ENCODE data around the gene NPY1R. TPM values are rescaled to one million over a fixed set of nuclear protein-coding genes. Genes with fewer than 3 reads are reported as not detected.

NPY1R gene
- total RNA-seq, 1 donor from 2014 or later: 1.1 TPM

- H3K4me1 ChIP-seq (ENCODE audit: insufficient read depth, low read length): no peaks in the 10 kb centered on the region
- no peaks in the 10 kb centered on the region for H3K79me2 ChIP-seq (ENCODE audit: insufficient read depth, low read length)
- H3K9ac ChIP-seq (ENCODE audit: low read length): no peak overlapping the region
- TF ChIP-seq CTCF (IDR thresholded peaks at IDR 0.05; ENCODE audit: insufficient read depth, low read depth, low read length) (no peak), EZH2 (IDR thresholded peaks at IDR 0.05; ENCODE audit: insufficient read depth, low read length) (no peak)
- Mint-ChIP-seq H3K36me3 (ENCODE audit: low read depth, unreplicated experiment) (no peaks in the 10 kb centered on the region), H3K9me3 (ENCODE audit: unreplicated experiment) (no peaks in the 10 kb centered on the region), H3K4me3 (ENCODE audit: unreplicated experiment) (no peak overlapping the region), H3K27ac (ENCODE audit: unreplicated experiment) (no peak overlapping the region), H3K27me3 (ENCODE audit: low read depth, unreplicated experiment) (no peaks in the 10 kb centered on the region), H3K4me1 (ENCODE audit: low read depth, unreplicated experiment) (no peaks in the 10 kb centered on the region)
- H3K4me3 ChIP-seq (ENCODE audit: insufficient read depth, low read depth, low read length): no peak overlapping the region
- no peak for FAIRE-seq
- no peak overlapping the region for H3K4me2 ChIP-seq (ENCODE audit: low read length)
- no peak for DNase-seq (ENCODE audit: low read depth)
- no peak overlapping the region for H3K27ac ChIP-seq (ENCODE audit: low read depth, low read length)
- no peaks in the 10 kb centered on the region for H4K20me1 ChIP-seq (ENCODE audit: insufficient read depth, low read length)
- H3K27me3 ChIP-seq (ENCODE audit: insufficient read depth, low read length): no peaks in the 10 kb centered on the region
- no peaks in the 10 kb centered on the region for H3K36me3 ChIP-seq (ENCODE audit: insufficient read depth, low read length)
- no peak overlapping the region for H2AFZ ChIP-seq (ENCODE audit: low read depth, low read length)
- no peaks in the 10 kb centered on the region for H3K9me3 ChIP-seq (ENCODE audit: insufficient read depth, low read depth, low read length)
Observed at GRCh38 chr4:163356104-163356503, 23.7 kb upstream of the NPY1R start.

GRCh38 chr4:163353054-163353453 is 20.7 kb upstream of the NPY1R start:
- TF ChIP-seq CTCF (IDR thresholded peaks at IDR 0.05; ENCODE audit: insufficient read depth, low read depth, low read length) (no peak), EZH2 (IDR thresholded peaks at IDR 0.05; ENCODE audit: insufficient read depth, low read length) (no peak)
- Histone ChIP-seq H3K4me3 (ENCODE audit: insufficient read depth, low read depth, low read length) (no peak overlapping the region), H3K4me2 (ENCODE audit: low read length) (no peak overlapping the region), H2AFZ (ENCODE audit: low read depth, low read length) (no peak overlapping the region), H3K27me3 (ENCODE audit: insufficient read depth, low read length) (no peaks in the 10 kb centered on the region), H3K36me3 (ENCODE audit: insufficient read depth, low read length) (no peaks in the 10 kb centered on the region), H3K27ac (ENCODE audit: low read depth, low read length) (no peak overlapping the region), H3K9ac (ENCODE audit: low read length) (no peak overlapping the region), H4K20me1 (ENCODE audit: insufficient read depth, low read length) (no peaks in the 10 kb centered on the region), H3K9me3 (ENCODE audit: insufficient read depth, low read depth, low read length) (no peaks in the 10 kb centered on the region), H3K4me1 (ENCODE audit: insufficient read depth, low read length) (no peaks in the 10 kb centered on the region), H3K79me2 (ENCODE audit: insufficient read depth, low read length) (no peaks in the 10 kb centered on the region)
- Mint-ChIP-seq H3K36me3 (ENCODE audit: low read depth, unreplicated experiment) (no peaks in the 10 kb centered on the region), H3K4me1 (ENCODE audit: low read depth, unreplicated experiment) (peaks cover 7% of the 10 kb centered on the region), H3K4me3 (ENCODE audit: unreplicated experiment) (no peak overlapping the region), H3K27me3 (ENCODE audit: low read depth, unreplicated experiment) (no peaks in the 10 kb centered on the region), H3K27ac (ENCODE audit: unreplicated experiment) (no peak overlapping the region), H3K9me3 (ENCODE audit: unreplicated experiment) (no peaks in the 10 kb centered on the region)
- DNase-seq (ENCODE audit: low read depth): no peak
- no peak for FAIRE-seq

GRCh38 chr4:163350672-163351071 is 18.3 kb upstream of the NPY1R start:
- no peak overlapping the region for H3K4me3 Mint-ChIP-seq (ENCODE audit: unreplicated experiment)
- no peak for FAIRE-seq

More at GRCh38 chr4:163350672-163351071, 18.3 kb upstream of the NPY1R start:
- no peak overlapping the region for H3K9ac ChIP-seq (ENCODE audit: low read length)
- H3K9me3 Mint-ChIP-seq (ENCODE audit: unreplicated experiment): no peaks in the 10 kb centered on the region
- peak; percentile 14 for DNase-seq (ENCODE audit: low read depth)
- H3K36me3 ChIP-seq (ENCODE audit: insufficient read depth, low read length): no peaks in the 10 kb centered on the region
- no peaks in the 10 kb centered on the region for H3K4me1 ChIP-seq (ENCODE audit: insufficient read depth, low read length)
- no peak overlapping the region for H3K4me2 ChIP-seq (ENCODE audit: low read length)
- H3K9me3 ChIP-seq (ENCODE audit: insufficient read depth, low read depth, low read length): no peaks in the 10 kb centered on the region
- H3K4me3 ChIP-seq (ENCODE audit: insufficient read depth, low read depth, low read length): no peak overlapping the region
- H3K36me3 Mint-ChIP-seq (ENCODE audit: low read depth, unreplicated experiment): no peaks in the 10 kb centered on the region
- TF ChIP-seq EZH2 (IDR thresholded peaks at IDR 0.05; ENCODE audit: insufficient read depth, low read length) (no peak), CTCF (IDR thresholded peaks at IDR 0.05; ENCODE audit: insufficient read depth, low read depth, low read length) (no peak)
- H3K27me3 Mint-ChIP-seq (ENCODE audit: low read depth, unreplicated experiment): no peaks in the 10 kb centered on the region
- no peaks in the 10 kb centered on the region for H4K20me1 ChIP-seq (ENCODE audit: insufficient read depth, low read length)
- no peak overlapping the region for H3K27ac ChIP-seq (ENCODE audit: low read depth, low read length)
- no peak overlapping the region for H2AFZ ChIP-seq (ENCODE audit: low read depth, low read length)
- H3K27me3 ChIP-seq (ENCODE audit: insufficient read depth, low read length): no peaks in the 10 kb centered on the region
- peak overlapping the region; percentile 19 for H3K27ac Mint-ChIP-seq (ENCODE audit: unreplicated experiment)
- no peaks in the 10 kb centered on the region for H3K79me2 ChIP-seq (ENCODE audit: insufficient read depth, low read length)
- H3K4me1 Mint-ChIP-seq (ENCODE audit: low read depth, unreplicated experiment): peaks cover 7% of the 10 kb centered on the region
